T1000 (cell line): ENCODE data around the gene RABGGTB.
"Not testable (repeated sequence)": the region's sequence is repeated elsewhere in the genome, so short reads cannot be mapped to it uniquely, and the experiment has no call there.

Source experiments
- DNase-seq: peaks from one replicate; lab custom pipeline; 2025; ENCODE audit warnings: mixed read lengths; lab: John Stamatoyannopoulos, UW

Gene RABGGTB

GRCh38 chr1:75795703-75796193, 9.7 kb downstream of the RABGGTB start:
- DNase-seq: no peak

GRCh38 chr1:75796376-75797272, 10.6 kb downstream of the RABGGTB start, which contains the start of gene MSH4:
MSH4 (plus strand) TSS chr1:75796882; CDS start chr1:75796986, 104 bp downstream.
- DNase-seq: no peak

GRCh38 chr1:75797273-75797588, 11.2 kb downstream of the RABGGTB start:
- no peak for DNase-seq

GRCh38 chr1:75797606-75798216, 11.7 kb downstream of the RABGGTB start:
- no peak for DNase-seq

- not testable (repeated sequence) for DNase-seq
Measured at GRCh38 chr1:75801480-75801879, 15.4 kb downstream of the RABGGTB start.

GRCh38 chr1:75808921-75809320, 22.9 kb downstream of the RABGGTB start:
- no peak for DNase-seq

GRCh38 chr1:75810113-75810512, 24.1 kb downstream of the RABGGTB start:
- DNase-seq: not testable (repeated sequence)

- no peak for DNase-seq
Measured at GRCh38 chr1:75811211-75811981, 25.3 kb downstream of the RABGGTB start.

GRCh38 chr1:75812065-75812464, 26.0 kb downstream of the RABGGTB start:
- no peak for DNase-seq

GRCh38 chr1:75823596-75823995, 37.5 kb downstream of the RABGGTB start:
- not testable (repeated sequence) for DNase-seq

- no peak for DNase-seq
Measured at GRCh38 chr1:75836528-75837100, 50.6 kb downstream of the RABGGTB start.

GRCh38 chr1:75838079-75838478, 52.0 kb downstream of the RABGGTB start:
- no peak for DNase-seq

GRCh38 chr1:75841421-75841820, 55.4 kb downstream of the RABGGTB start:
- no peak for DNase-seq
